Endothelial cell of umbilical vein (primary cell): ENCODE measurements around the gene THSD1. TPM values are rescaled to one million over a fixed set of nuclear protein-coding genes. Genes with fewer than 3 reads are reported as not detected.

Experiments
- BruUV-seq: library from RNA; stranded (reverse); fragments of 400-500 nt; replicated peaks from 2 replicates; lab custom pipeline; 2021; lab: Mats Ljungman, UMichigan
- CTCF ChIA-PET: fragments of 300-600, 350-600 bp; sonication (Branson Sonifier 250); formaldehyde crosslinking; loops from one replicate; lab custom pipeline; 2021; ENCODE audit warnings: antibody characterized with exemption, inconsistent platforms; lab: Charles Lee
- POLR2A ChIA-PET: fragments of 300-600, 350-600 bp; sonication (Branson Sonifier 250); formaldehyde crosslinking; loops from one replicate; lab custom pipeline; 2021; ENCODE audit warnings: antibody characterized with exemption, inconsistent platforms; lab: Charles Lee
- DNase-seq: peaks from one replicate; pipeline ENCODE4 v3.0.0-alpha.2; 2011; ENCODE audit warnings: low read depth, low spot score
- FAIRE-seq: peaks from 2 replicates; lab custom pipeline; 2011; peaks lifted over from hg19 to GRCh38; lab: Jason Lieb, UNC
- H2AFZ ChIP-seq: 2 replicates; pipeline ENCODE4 v1.6.0; 2012; ENCODE audit warnings: low read depth, low read length, control low read depth, inconsistent platforms
- H3K27ac ChIP-seq: 2 replicates; pipeline ENCODE4 v1.5.1; 2011; ENCODE audit warnings: low read depth, mild to moderate bottlenecking, control low read depth, low read length, moderate library complexity; ENCODE audit not compliant: insufficient read depth
- H3K27me3 ChIP-seq, 2 experiments: 2 replicates each; pipeline versions ENCODE4 v1.6.0 to v1.6.1; 2011; ENCODE audit warnings: low read length in 2 of 2, mixed read lengths in 1 of 2; ENCODE audit not compliant: control insufficient read depth in 2 of 2, insufficient read depth in 2 of 2
- H3K36me3 ChIP-seq, 2 experiments: 2 replicates in 1 of 2; 3 replicates in 1 of 2; pipeline ENCODE4 v1.5.1; 2011; ENCODE audit warnings: low read length in 2 of 2, mild to moderate bottlenecking in 1 of 2, moderate library complexity in 1 of 2; ENCODE audit not compliant: control insufficient read depth in 2 of 2, insufficient read depth in 2 of 2; ENCODE audit errors: extremely low read depth in 1 of 2
- H3K4me1 ChIP-seq: 3 replicates; pipeline ENCODE4 v1.5.1; 2011; ENCODE audit warnings: mild to moderate bottlenecking, low read length; ENCODE audit not compliant: control insufficient read depth, insufficient read depth; ENCODE audit errors: extremely low read depth
- H3K4me2 ChIP-seq: 2 replicates; pipeline ENCODE4 v1.6.1; 2011; ENCODE audit warnings: low read length, control low read depth, mixed read lengths; ENCODE audit not compliant: insufficient read depth
- H3K4me3 ChIP-seq, 3 experiments: fragments of 200-600 bp in 1 of 3; sonication (generic), shearing (Covaris generic) in 1 of 3; replicated peaks in 1 of 3; 2 replicates each; pipeline ENCODE4 v1.5.1; 2011 to 2016; ENCODE audit warnings: control low read depth in 3 of 3, low read length in 3 of 3, mild to moderate bottlenecking in 2 of 3, inconsistent platforms in 1 of 3, low read depth in 1 of 3, moderate library complexity in 1 of 3; ENCODE audit not compliant: insufficient read depth in 1 of 3
- H3K79me2 ChIP-seq: 2 replicates; pipeline ENCODE4 v1.6.0; 2012; ENCODE audit warnings: low read length, inconsistent platforms; ENCODE audit not compliant: control insufficient read depth, insufficient read depth
- H3K9ac ChIP-seq: replicated peaks from 2 replicates; pipeline ENCODE3; 2011; ENCODE audit warnings: low read length, control low read depth; ENCODE audit not compliant: insufficient read depth; ENCODE audit errors: extremely low read depth
- H3K9me1 ChIP-seq: replicated peaks from 3 replicates; pipeline ENCODE4 v1.6.0; 2011; ENCODE audit warnings: mild to moderate bottlenecking, low read length; ENCODE audit not compliant: control insufficient read depth, insufficient read depth; ENCODE audit errors: extremely low read depth
- H3K9me3 ChIP-seq: replicated peaks from 2 replicates; pipeline ENCODE4 v1.5.1; 2012; ENCODE audit warnings: low read length, inconsistent platforms; ENCODE audit not compliant: control insufficient read depth, insufficient read depth
- H4K20me1 ChIP-seq: replicated peaks from 2 replicates; pipeline ENCODE3; 2011; ENCODE audit warnings: mild to moderate bottlenecking, low read length; ENCODE audit not compliant: control insufficient read depth, insufficient read depth; ENCODE audit errors: extremely low read depth
- EZH2 ChIP-seq: IDR thresholded peaks from 2 replicates; pipeline ENCODE4 v1.6.1; 2012; ENCODE audit warnings: borderline replicate concordance, low read depth, mild to moderate bottlenecking, moderate library complexity, low read length, inconsistent platforms; ENCODE audit not compliant: severe bottlenecking
- FOS ChIP-seq: IDR thresholded peaks from 2 replicates; pipeline ENCODE4 v1.6.1; 2011; ENCODE audit warnings: mild to moderate bottlenecking, low read length, moderate library complexity, borderline replicate concordance; ENCODE audit not compliant: insufficient read depth
- GATA2 ChIP-seq: IDR thresholded peaks from 2 replicates; pipeline ENCODE4 v1.7.0; 2011; ENCODE audit warnings: low read depth, mild to moderate bottlenecking, moderate library complexity, mixed read lengths, low read length; ENCODE audit not compliant: insufficient read length, insufficient read depth
- JUN ChIP-seq: IDR thresholded peaks from 2 replicates; pipeline ENCODE4 v1.6.1; 2011; ENCODE audit warnings: borderline replicate concordance, low read depth; ENCODE audit not compliant: insufficient read length, insufficient read depth
- MAX ChIP-seq: IDR thresholded peaks from 2 replicates; pipeline ENCODE4 v1.6.1; 2011; ENCODE audit not compliant: insufficient read depth, insufficient read length
- MYC ChIP-seq: IDR thresholded peaks from one replicate; pipeline ENCODE4 v1.6.1; 2011; ENCODE audit warnings: mild to moderate bottlenecking, low read depth, low read length
- POLR2A ChIP-seq: IDR thresholded peaks from 2 replicates; pipeline ENCODE4 v1.6.1; 2012; ENCODE audit warnings: low read depth, mild to moderate bottlenecking, control low read depth, low read length
- POLR2AphosphoS5 ChIP-seq: IDR thresholded peaks from 2 replicates; pipeline ENCODE4 v1.6.1; 2012; ENCODE audit warnings: low read depth, mild to moderate bottlenecking, control low read depth, low read length, moderate library complexity; ENCODE audit not compliant: insufficient read depth
- dilution Hi-C: fragments of 300-500 bp; cut with MboI; formaldehyde crosslinking; loops from one replicate; pipeline ENCODE4 v1.15.0; 2019; ENCODE audit warnings: low sequenced_read_pairs; ENCODE audit not compliant: extremely low pct_ligation_motif_present
- intact Hi-C: fragments of 100-400 bp; cut with micrococcal nuclease; formaldehyde crosslinking; loops from one replicate; pipeline ENCODE4 v1.10.0; 2022
- polyA plus RNA-seq, 4 experiments: library from polyadenylated mRNA; depleted of rRNA in 3 of 4; stranded (reverse) in 3 of 4; unstranded in 1 of 4; fragments of >200 nt; gene quantifications; 2 replicates each; pipeline versions ENCODE4 v1.2.1 to v1.2.3, GENCODE V29; 2011 to 2012; ENCODE audit warnings: missing spikeins in 1 of 4
- total RNA-seq: library from RNA; stranded (reverse); gene quantifications from 2 replicates; pipeline ENCODE4 v1.2.3, GENCODE V29; 2021
- TF ChIP-seq, protein P1 (sequence below), 2 donors: IDR thresholded peaks; 1 replicate in 1 of 2; 2 replicates in 1 of 2; pipeline ENCODE4 v1.5.1; 2011; ENCODE audit warnings: low read length in 2 of 2, mild to moderate bottlenecking in 2 of 2, moderate library complexity in 2 of 2, control low read depth in 1 of 2, inconsistent platforms in 1 of 2, low read depth in 1 of 2; ENCODE audit not compliant: insufficient read depth in 1 of 2; ENCODE audit errors: extremely low read depth in 1 of 2

Gene THSD1
- total and polyA plus RNA-seq, 2 donors (not counting 3 experiments of a cell fraction or from before 2014, with no cell fraction given): 25.4 to 27.6 TPM

DNA sequence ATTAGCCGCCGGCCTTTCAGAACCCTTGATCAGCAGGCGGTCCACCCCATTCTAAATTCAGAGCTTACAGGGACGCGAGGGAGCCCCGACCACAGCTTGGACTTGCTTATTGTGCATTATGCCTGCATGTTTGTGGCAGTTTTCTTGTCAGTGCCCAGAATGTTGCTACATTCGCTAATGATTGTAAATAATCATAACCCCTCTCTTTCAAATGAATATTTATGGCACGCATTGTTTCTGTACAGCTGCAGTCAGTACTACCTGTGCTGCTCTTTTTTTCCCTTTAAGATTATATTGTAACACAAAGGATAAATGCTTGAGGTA is 44.8 kb upstream of the THSD1 start:
- Histone ChIP-seq H3K79me2 (peaks cover 37% of the 10 kb centered on the region), H3K27ac (no peak overlapping the region), H2AFZ (no peak overlapping the region), H3K27me3 (no peaks in the 10 kb centered on the region), H4K20me1 (no peaks in the 10 kb centered on the region), H3K9me3 (no peaks in the 10 kb centered on the region), H3K4me1 (peaks cover 27% of the 10 kb centered on the region), H3K9ac (no peak overlapping the region), H3K36me3 (peaks cover 0 to 5% of the 10 kb centered on the region in 2 experiments), H3K4me2 (peak overlapping the region; percentile 32), H3K9me1 (no peaks in the 10 kb centered on the region), H3K4me3 (no peak overlapping the region)
- ChIA-PET POLR2A (interaction anchor here (0.5 to 4.0 kb wide), 3 partner anchors 46 to 254 kb away, joined by 4 to 16 read pairs (median 4); partner anchors contain the start of gene THSD1), CTCF (interaction anchor here (0.6 to 5.4 kb wide), 57 partner anchors 8 to 702 kb away, joined by 3 to 210 read pairs (median 6); partner anchors contain the start of genes ALG11, SUGT1 and THSD1)
- intact Hi-C loops (loop anchor here (1.0 to 10.0 kb wide), 9 partner anchors 22 to 646 kb away; partner anchors contain the start of genes DHRS12 and NEK3), dilution Hi-C loops (no loop called here)
- no peak for FAIRE-seq
- no peak for DNase-seq
- TSS peak; percentile 33 for BruUV-seq
- TF ChIP-seq JUN (no peak), FOS (no peak), GATA2 (no peak), POLR2AphosphoS5 (no peak)

- peak; percentile 3 for TF ChIP-seq FOS
- peak; percentile 61 for TF ChIP-seq POLR2A
- TF ChIP-seq MAX: peak; percentile 65
- no peak for TF ChIP-seq JUN
- TF ChIP-seq POLR2AphosphoS5: peak; percentile 81
- peak; percentile 79 for TF ChIP-seq MYC
- TF ChIP-seq, protein P1, sequence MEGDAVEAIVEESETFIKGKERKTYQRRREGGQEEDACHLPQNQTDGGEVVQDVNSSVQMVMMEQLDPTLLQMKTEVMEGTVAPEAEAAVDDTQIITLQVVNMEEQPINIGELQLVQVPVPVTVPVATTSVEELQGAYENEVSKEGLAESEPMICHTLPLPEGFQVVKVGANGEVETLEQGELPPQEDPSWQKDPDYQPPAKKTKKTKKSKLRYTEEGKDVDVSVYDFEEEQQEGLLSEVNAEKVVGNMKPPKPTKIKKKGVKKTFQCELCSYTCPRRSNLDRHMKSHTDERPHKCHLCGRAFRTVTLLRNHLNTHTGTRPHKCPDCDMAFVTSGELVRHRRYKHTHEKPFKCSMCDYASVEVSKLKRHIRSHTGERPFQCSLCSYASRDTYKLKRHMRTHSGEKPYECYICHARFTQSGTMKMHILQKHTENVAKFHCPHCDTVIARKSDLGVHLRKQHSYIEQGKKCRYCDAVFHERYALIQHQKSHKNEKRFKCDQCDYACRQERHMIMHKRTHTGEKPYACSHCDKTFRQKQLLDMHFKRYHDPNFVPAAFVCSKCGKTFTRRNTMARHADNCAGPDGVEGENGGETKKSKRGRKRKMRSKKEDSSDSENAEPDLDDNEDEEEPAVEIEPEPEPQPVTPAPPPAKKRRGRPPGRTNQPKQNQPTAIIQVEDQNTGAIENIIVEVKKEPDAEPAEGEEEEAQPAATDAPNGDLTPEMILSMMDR (IDR thresholded peaks at IDR 0.05; ENCODE audit: extremely low read depth in 1 of 2, insufficient read depth in 1 of 2, low read depth in 1 of 2, low read length in 2 of 2): peak; percentile 95 to 100
- TF ChIP-seq EZH2: no peak
- TF ChIP-seq GATA2: no peak
Observed at GRCh38 chr13:52450012-52450792, 44.2 kb upstream of the THSD1 start, which contains the start of gene VPS36. TSS of gene VPS36 (minus strand) at chr13:52450634. CDS start at chr13:52450594, 40 bp downstream.

More at GRCh38 chr13:52450012-52450792, 44.2 kb upstream of the THSD1 start, which contains the start of gene VPS36:
- Histone ChIP-seq H3K9me1 (no peaks in the 10 kb centered on the region), H3K9me3 (no peaks in the 10 kb centered on the region), H3K4me3 (peak within 1 kb of the TSS; percentile 74 to 99 (median 98)), H3K36me3 (peaks cover 0 to 5% of the 10 kb centered on the region in 2 experiments), H3K79me2 (peaks cover 36% of the 10 kb centered on the region), H2AFZ (peak within 1 kb of the TSS; percentile 78), H3K9ac (peak within 1 kb of the TSS; percentile 99), H4K20me1 (no peaks in the 10 kb centered on the region), H3K4me1 (peaks cover 27% of the 10 kb centered on the region), H3K27me3 (no peaks in the 10 kb centered on the region), H3K27ac (peak within 1 kb of the TSS; percentile 94), H3K4me2 (peak within 1 kb of the TSS; percentile 99)
- no TSS peak for BruUV-seq
- intact Hi-C loops (loop anchor here (1.0 to 10.0 kb wide), 9 partner anchors 22 to 645 kb away; partner anchors contain the start of genes DHRS12 and NEK3), dilution Hi-C loops (no loop called here)
- POLR2A ChIA-PET: interaction anchor here (1.0 to 4.0 kb wide), 4 partner anchors 22 to 76 kb away, joined by 3 to 16 read pairs (median 6); partner anchors contain the start of gene THSD1
- DNase-seq (peak; percentile 93), FAIRE-seq (peak; percentile 85)
- CTCF ChIA-PET: interaction anchor here (0.6 to 5.4 kb wide), 61 partner anchors 9 to 701 kb away, joined by 3 to 210 read pairs (median 5); partner anchors contain the start of genes ALG11, SUGT1 and THSD1
